Upper lobe of right lung (tissue), 1 donor: ENCODE results near the gene RHD. TPM values are rescaled to one million over a fixed set of nuclear protein-coding genes. Genes with fewer than 3 reads are reported as not detected.

Experiments used
- ATAC-seq: fragments of 200-7000 bp; cut with Tn5 transposase; one replicate; pipeline ENCODE4 v1.9.1; 2020; ENCODE audit warnings: mild to moderate bottlenecking, moderate library complexity
- DNase-seq: peaks from one replicate; pipeline ENCODE4 v3.0.0-alpha.2; 2020
- H3K27ac ChIP-seq: fragments of 200-600 bp; one replicate; pipeline ENCODE4 v1.8.0; 2022
- H3K27me3 ChIP-seq: fragments of 200-600 bp; one replicate; pipeline ENCODE4 v1.8.0; 2022; ENCODE audit warnings: mild to moderate bottlenecking
- H3K36me3 ChIP-seq: fragments of 200-600 bp; one replicate; pipeline ENCODE4 v1.8.0; 2022
- H3K4me1 ChIP-seq: fragments of 200-600 bp; one replicate; pipeline ENCODE4 v1.8.0; 2022
- H3K4me3 ChIP-seq: fragments of 200-600 bp; one replicate; pipeline ENCODE4 v1.8.0; 2022; ENCODE audit warnings: mild to moderate bottlenecking
- H3K9me3 ChIP-seq: fragments of 200-600 bp; one replicate; pipeline ENCODE4 v1.8.0; 2022
- CTCF ChIP-seq: fragments of 200-600 bp; IDR thresholded peaks from one replicate; pipeline ENCODE4 v1.8.0; 2022; ENCODE audit warnings: antibody characterized with exemption
- intact Hi-C: fragments of 100-400 bp; cut with DNase I; formaldehyde crosslinking; loops from one replicate; pipeline ENCODE4 v1.11.0; 2022
- total RNA-seq: library from RNA; stranded (reverse); fragmentation: NEBNext Ultra II Directional; extraction: Animal tissue kit (Norgen Biotek cat#: 25700); gene quantifications from one replicate; pipeline ENCODE4 v1.2.1, GENCODE V29; 2021
- donor health status: DM: no; HTN: yes; CAD: no; lungs with severe emphysema.

The RHD gene
- total RNA-seq, 1 donor from 2014 or later: not detected

GRCh38 chr1:25238046-25238445 lies 34.3 kb upstream of the RHD start:
- intact Hi-C loops: no loop called here
- ATAC-seq (no peak), DNase-seq (no peak)
- no peak for TF ChIP-seq CTCF
- no peaks in the 10 kb centered on the region for H3K27me3 ChIP-seq
- H3K4me3 ChIP-seq: no peak overlapping the region
- H3K9me3 ChIP-seq: no peaks in the 10 kb centered on the region
- H3K36me3 ChIP-seq: peaks cover 31% of the 10 kb centered on the region
- H3K27ac ChIP-seq: no peak overlapping the region
- peaks cover 62% of the 10 kb centered on the region for H3K4me1 ChIP-seq

GRCh38 chr1:25239681-25240541 lies 32.4 kb upstream of the RHD start:
- peaks cover 62% of the 10 kb centered on the region for H3K4me1 ChIP-seq

GRCh38 chr1:25243907-25244306 lies 28.4 kb upstream of the RHD start:
- no peak for ATAC-seq
- Histone ChIP-seq H3K9me3 (no peaks in the 10 kb centered on the region), H3K4me3 (no peak overlapping the region), H3K27ac (no peak overlapping the region), H3K4me1 (peaks cover 48% of the 10 kb centered on the region), H3K36me3 (peaks cover 61% of the 10 kb centered on the region), H3K27me3 (no peaks in the 10 kb centered on the region)
- DNase-seq: no peak
- TF ChIP-seq CTCF: no peak
- intact Hi-C loops: no loop called here

More at GRCh38 chr1:25239681-25240541, 32.4 kb upstream of the RHD start:
- Histone ChIP-seq H3K27me3 (no peaks in the 10 kb centered on the region), H3K36me3 (peaks cover 44% of the 10 kb centered on the region), H3K4me3 (peak overlapping the region; percentile 57), H3K27ac (peak overlapping the region; percentile 90), H3K9me3 (no peaks in the 10 kb centered on the region)
- intact Hi-C loops: no loop called here
- TF ChIP-seq CTCF: peak; percentile 60
- DNase-seq: peak; percentile 96
- peak; percentile 94 for ATAC-seq

GRCh38 chr1:25245393-25245792 lies 26.9 kb upstream of the RHD start:
- peaks cover 38% of the 10 kb centered on the region for H3K4me1 ChIP-seq
- peak overlapping the region; percentile 93 for H3K4me3 ChIP-seq
- no peak overlapping the region for H3K27ac ChIP-seq

GRCh38 chr1:25245809-25246599 lies 26.3 kb upstream of the RHD start:
- TF ChIP-seq CTCF: no peak
- H3K27ac ChIP-seq: peak overlapping the region; percentile 99
- H3K4me3 ChIP-seq: peak overlapping the region; percentile 93
- no peak for DNase-seq
- ATAC-seq: peak; percentile 2
- intact Hi-C loops: no loop called here
- H3K36me3 ChIP-seq: peaks cover 56% of the 10 kb centered on the region
- H3K9me3 ChIP-seq: no peaks in the 10 kb centered on the region
- no peaks in the 10 kb centered on the region for H3K27me3 ChIP-seq
- H3K4me1 ChIP-seq: peaks cover 32% of the 10 kb centered on the region

More at GRCh38 chr1:25245393-25245792, 26.9 kb upstream of the RHD start:
- H3K36me3 ChIP-seq: peaks cover 61% of the 10 kb centered on the region
- intact Hi-C loops: no loop called here
- DNase-seq: no peak
- H3K9me3 ChIP-seq: no peaks in the 10 kb centered on the region
- no peaks in the 10 kb centered on the region for H3K27me3 ChIP-seq
- ATAC-seq: no peak
- TF ChIP-seq CTCF: no peak
